ENCODE results near the gene LAMB1. TPM values are rescaled to one million over a fixed set of nuclear protein-coding genes. Genes with fewer than 3 reads are reported as not detected.
"Not testable (repeated sequence)": the region's sequence is repeated elsewhere in the genome, so short reads cannot be mapped to it uniquely, and the experiment has no call there.

LAMB1 gene
- polyA plus RNA-seq, 4 donors = 588 to 715 (median 664) TPM

GRCh38 chr7:107889992-107890391 is 113.0 kb downstream of the LAMB1 start:
- DNase-seq (ENCODE audit: low read depth in 4 of 4, low spot score in 3 of 4) = no peak

GRCh38 chr7:107887827-107888226 is 115.1 kb downstream of the LAMB1 start:
- not testable (repeated sequence) for DNase-seq (ENCODE audit: low read depth in 4 of 4, low spot score in 3 of 4)

- DNase-seq (ENCODE audit: low read depth in 4 of 4, low spot score in 3 of 4) = no peak
These were observed 118.7 kb downstream of the LAMB1 start for GRCh38 chr7:107884066-107884818.

GRCh38 chr7:107882766-107883165 is 120.2 kb downstream of the LAMB1 start:
- DNase-seq (ENCODE audit: low read depth in 4 of 4, low spot score in 3 of 4) = no peak

GRCh38 chr7:107879400-107880035 is 123.4 kb downstream of the LAMB1 start:
- no peak for DNase-seq (ENCODE audit: low read depth in 4 of 4, low spot score in 3 of 4)

- no peak for DNase-seq (ENCODE audit: low read depth in 4 of 4, low spot score in 3 of 4)
These were observed 124.3 kb downstream of the LAMB1 start for GRCh38 chr7:107878636-107879035.

- no peak for DNase-seq (ENCODE audit: low read depth in 4 of 4, low spot score in 3 of 4)
These were observed 125.1 kb downstream of the LAMB1 start for GRCh38 chr7:107877731-107878382.

- DNase-seq (ENCODE audit: low read depth in 4 of 4, low spot score in 3 of 4) = no peak
These were observed 126.0 kb downstream of the LAMB1 start for GRCh38 chr7:107876916-107877315.

- no peak for DNase-seq (ENCODE audit: low read depth in 4 of 4, low spot score in 3 of 4)
These were observed 128.1 kb downstream of the LAMB1 start for GRCh38 chr7:107874605-107875446.

GRCh38 chr7:107874111-107874510 is 128.8 kb downstream of the LAMB1 start:
- no peak for DNase-seq (ENCODE audit: low read depth in 4 of 4, low spot score in 3 of 4)

Other genes starting within 250 kb of the LAMB1 start
- under 1 TPM; 0.11 to 0.35 (median 0.21) TPM for gene SLC26A3, start 199.9 kb downstream of the LAMB1 start, polyA plus RNA-seq (ENCODE audit: insufficient read length in 4 of 4)
- 100 to 1,000 TPM; 114 to 143 (median 140) TPM for gene DLD, start 112.0 kb downstream of the LAMB1 start, polyA plus RNA-seq (ENCODE audit: insufficient read length in 4 of 4)
- gene LAMB4, start 127.2 kb upstream of the LAMB1 start, polyA plus RNA-seq (ENCODE audit: insufficient read length in 4 of 4) = 1 to 10 TPM; 2.9 to 6.1 (median 3.9) TPM